Activated naive CD8-positive, alpha-beta T cell treated with anti-CD3 and anti-CD28 coated beads, Interleukin-2, amount 10 ng/mL, durations not matched to agents 7 days and 5 days (primary cell): Measurements from ENCODE around the gene DGKI. TPM values are rescaled to one million over a fixed set of nuclear protein-coding genes. Genes with fewer than 3 reads are reported as not detected.

ENCODE experiments used
- ATAC-seq: fragments of 150-1000 bp; cut with Tn5 transposase; one replicate; pipeline ENCODE4 v1.10.0; 2021; ENCODE audit warnings: low read depth, moderate library complexity
- POLR2A ChIA-PET: fragments of 350-600 bp; sonication (Branson Sonifier 250); formaldehyde crosslinking; loops from one replicate; lab custom pipeline; 2021; ENCODE audit warnings: antibody characterized with exemption; lab: Charles Lee
- DNase-seq: peaks from one replicate; pipeline ENCODE4 v3.0.0; 2021
- H3K27ac Mint-ChIP-seq: one replicate; pipeline ENCODE4 v1.8.0; 2022; ENCODE audit warnings: mild to moderate bottlenecking, mixed read lengths
- H3K27me3 Mint-ChIP-seq: one replicate; pipeline ENCODE4 v1.8.0; 2022; ENCODE audit warnings: mild to moderate bottlenecking, moderate library complexity, mixed read lengths
- H3K36me3 Mint-ChIP-seq: one replicate; pipeline ENCODE4 v1.8.0; 2021; ENCODE audit warnings: mild to moderate bottlenecking, mixed read lengths
- H3K4me1 Mint-ChIP-seq: one replicate; pipeline ENCODE4 v1.8.0; 2021; ENCODE audit warnings: mixed read lengths
- H3K4me3 Mint-ChIP-seq: one replicate; pipeline ENCODE4 v1.8.0; 2022; ENCODE audit warnings: mild to moderate bottlenecking, moderate library complexity, mixed read lengths
- H3K9me3 Mint-ChIP-seq: one replicate; pipeline ENCODE4 v1.8.0; 2021; ENCODE audit warnings: mixed read lengths
- total RNA-seq, 2 experiments: library from RNA; stranded (reverse); gene quantifications; one replicate each; pipeline ENCODE4 v1.2.3, GENCODE V29; 2021

DGKI gene
- total RNA-seq, 2 experiments from 2014 or later, result not detected

- ATAC-seq (no peak), DNase-seq (no peak)
- Mint-ChIP-seq H3K36me3 (no peaks in the 10 kb centered on the region), H3K27ac (no peak overlapping the region), H3K4me1 (no peaks in the 10 kb centered on the region), H3K27me3 (peaks cover 5% of the 10 kb centered on the region), H3K9me3 (no peaks in the 10 kb centered on the region), H3K4me3 (no peak overlapping the region)
- POLR2A ChIA-PET, result no interaction called here
Measured at GRCh38 chr7:137772748-137773147, 74.0 kb downstream of the DGKI start.

DNA sequence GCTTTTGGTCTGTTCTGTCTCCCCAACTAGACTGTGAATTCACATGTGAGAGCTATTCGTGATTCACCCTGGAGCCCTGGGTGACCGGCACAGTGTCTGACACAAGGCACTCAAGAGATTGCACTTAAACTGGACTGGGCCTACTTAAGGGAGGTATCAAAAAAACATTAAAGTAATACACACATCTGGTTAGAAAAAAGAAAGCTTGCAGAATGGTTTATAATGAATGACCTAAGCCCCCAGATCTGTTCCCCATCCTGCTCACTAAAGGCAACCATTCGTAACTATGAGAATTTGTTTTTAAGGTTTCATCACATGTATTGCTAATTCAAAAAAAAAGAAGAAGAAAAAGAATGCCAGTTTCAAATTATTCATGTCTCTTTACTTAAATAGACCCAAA is 74.5 kb downstream of the DGKI start:
- no peak overlapping the region for H3K4me3 Mint-ChIP-seq
- no peak overlapping the region for H3K27ac Mint-ChIP-seq

GRCh38 chr7:137771679-137772078 is 75.1 kb downstream of the DGKI start:
- Mint-ChIP-seq H3K4me1 (no peaks in the 10 kb centered on the region), H3K36me3 (no peaks in the 10 kb centered on the region), H3K9me3 (no peaks in the 10 kb centered on the region), H3K27me3 (peaks cover 9% of the 10 kb centered on the region), H3K27ac (no peak overlapping the region), H3K4me3 (no peak overlapping the region)
- POLR2A ChIA-PET, result no interaction called here
- DNase-seq (no peak), ATAC-seq (no peak)

More for the DNA sequence above, 74.5 kb downstream of the DGKI start:
- ATAC-seq, result no peak
- Mint-ChIP-seq H3K9me3 (no peaks in the 10 kb centered on the region), H3K4me1 (no peaks in the 10 kb centered on the region), H3K27me3 (peaks cover 6% of the 10 kb centered on the region), H3K36me3 (no peaks in the 10 kb centered on the region)
- DNase-seq, result no peak
- POLR2A ChIA-PET, result no interaction called here

- Mint-ChIP-seq H3K27ac (no peak overlapping the region), H3K36me3 (no peaks in the 10 kb centered on the region), H3K9me3 (no peaks in the 10 kb centered on the region), H3K27me3 (peaks cover 9% of the 10 kb centered on the region), H3K4me3 (no peak overlapping the region), H3K4me1 (no peaks in the 10 kb centered on the region)
- DNase-seq, result no peak
- POLR2A ChIA-PET, result no interaction called here
- ATAC-seq, result no peak
Measured at GRCh38 chr7:137771273-137771672, 75.5 kb downstream of the DGKI start.

- Mint-ChIP-seq H3K36me3 (no peaks in the 10 kb centered on the region), H3K9me3 (no peaks in the 10 kb centered on the region), H3K27ac (no peak overlapping the region), H3K4me1 (no peaks in the 10 kb centered on the region), H3K27me3 (peaks cover 9% of the 10 kb centered on the region), H3K4me3 (no peak overlapping the region)
- no peak for DNase-seq
- POLR2A ChIA-PET, result no interaction called here
- no peak for ATAC-seq
Measured at GRCh38 chr7:137768366-137768765, 78.4 kb downstream of the DGKI start.

- ATAC-seq (no peak), DNase-seq (no peak)
- Mint-ChIP-seq H3K4me1 (no peaks in the 10 kb centered on the region), H3K27me3 (peaks cover 6% of the 10 kb centered on the region), H3K27ac (no peak overlapping the region), H3K9me3 (no peaks in the 10 kb centered on the region), H3K36me3 (no peaks in the 10 kb centered on the region), H3K4me3 (no peak overlapping the region)
- POLR2A ChIA-PET, result no interaction called here
Measured at GRCh38 chr7:137762334-137762733, 84.4 kb downstream of the DGKI start.

- Mint-ChIP-seq H3K9me3 (no peaks in the 10 kb centered on the region), H3K27me3 (peaks cover 6% of the 10 kb centered on the region), H3K4me3 (no peak overlapping the region), H3K4me1 (no peaks in the 10 kb centered on the region), H3K36me3 (no peaks in the 10 kb centered on the region), H3K27ac (no peak overlapping the region)
- POLR2A ChIA-PET, result no interaction called here
- DNase-seq, result no peak
- no peak for ATAC-seq
Measured at GRCh38 chr7:137760111-137760510, 86.7 kb downstream of the DGKI start.

- Mint-ChIP-seq H3K27me3 (peaks cover 6% of the 10 kb centered on the region), H3K36me3 (no peaks in the 10 kb centered on the region), H3K9me3 (no peaks in the 10 kb centered on the region), H3K4me3 (no peak overlapping the region), H3K27ac (no peak overlapping the region), H3K4me1 (no peaks in the 10 kb centered on the region)
- ATAC-seq (no peak), DNase-seq (no peak)
- POLR2A ChIA-PET, result no interaction called here
Measured at GRCh38 chr7:137757146-137757925, 89.4 kb downstream of the DGKI start.

GRCh38 chr7:137755846-137756651 is 90.7 kb downstream of the DGKI start:
- Mint-ChIP-seq H3K4me1 (no peaks in the 10 kb centered on the region), H3K36me3 (no peaks in the 10 kb centered on the region), H3K27ac (no peak overlapping the region), H3K27me3 (peaks cover 6% of the 10 kb centered on the region), H3K9me3 (no peaks in the 10 kb centered on the region), H3K4me3 (no peak overlapping the region)
- POLR2A ChIA-PET, result no interaction called here
- ATAC-seq (no peak), DNase-seq (no peak)

- no peak for DNase-seq
- Mint-ChIP-seq H3K27ac (no peak overlapping the region), H3K27me3 (peaks cover 6% of the 10 kb centered on the region), H3K9me3 (no peaks in the 10 kb centered on the region), H3K4me1 (no peaks in the 10 kb centered on the region), H3K4me3 (no peak overlapping the region), H3K36me3 (no peaks in the 10 kb centered on the region)
- POLR2A ChIA-PET, result no interaction called here
- no peak for ATAC-seq
Measured at GRCh38 chr7:137755427-137755826, 91.3 kb downstream of the DGKI start.

DNA sequence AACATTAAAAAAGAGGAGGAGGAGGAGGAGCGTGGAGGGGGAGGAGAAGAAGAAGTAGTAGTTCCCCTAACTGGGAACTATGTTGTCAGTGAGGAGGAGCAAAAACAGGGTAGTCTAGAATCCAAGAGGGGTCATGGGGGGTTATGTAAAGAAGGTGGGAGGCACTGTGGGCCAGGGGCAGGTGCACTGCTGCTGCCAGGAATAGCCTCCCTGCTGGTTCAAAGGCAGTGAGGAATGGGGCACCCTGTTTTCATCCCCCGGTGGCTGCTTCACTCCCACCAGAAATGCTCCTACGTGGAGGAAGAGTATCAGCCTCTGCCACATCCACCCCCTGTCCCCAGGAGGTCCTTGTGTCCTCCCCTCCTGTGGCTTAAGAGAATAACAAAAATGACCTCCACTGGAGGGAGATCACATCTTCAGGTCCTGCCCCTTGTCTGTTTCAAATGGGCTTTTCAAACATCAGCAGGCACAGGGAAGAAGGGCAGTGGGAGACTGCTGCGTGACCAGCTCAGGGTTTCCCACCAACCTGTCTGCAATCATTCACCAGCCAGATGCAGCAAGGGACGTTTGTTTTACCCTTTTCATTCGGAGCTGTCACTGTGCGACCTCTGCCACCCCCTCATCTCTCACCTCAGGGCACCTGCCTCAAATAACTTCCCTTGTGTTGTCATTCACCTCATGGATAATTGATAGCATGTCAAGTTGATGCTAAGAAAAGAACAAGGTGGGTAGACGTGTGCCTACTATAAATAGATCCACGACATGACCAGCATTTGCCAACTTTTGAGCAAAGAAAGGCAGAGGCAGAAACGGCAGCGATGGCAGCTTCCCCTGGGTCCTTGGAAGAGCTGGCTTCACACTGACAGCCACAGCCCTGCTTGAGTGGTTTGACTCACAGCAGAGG is 92.6 kb downstream of the DGKI start:
- no peaks in the 10 kb centered on the region for H3K36me3 Mint-ChIP-seq
- ATAC-seq (no peak), DNase-seq (no peak)
- POLR2A ChIA-PET, result no interaction called here
- H3K4me1 Mint-ChIP-seq, result no peaks in the 10 kb centered on the region
- H3K4me3 Mint-ChIP-seq, result no peak overlapping the region
- no peak overlapping the region for H3K27ac Mint-ChIP-seq
- H3K9me3 Mint-ChIP-seq, result no peaks in the 10 kb centered on the region
- H3K27me3 Mint-ChIP-seq, result peaks cover 8% of the 10 kb centered on the region

GRCh38 chr7:137753575-137753947 is 93.2 kb downstream of the DGKI start:
- no peaks in the 10 kb centered on the region for H3K9me3 Mint-ChIP-seq
- POLR2A ChIA-PET, result no interaction called here
- DNase-seq (no peak), ATAC-seq (no peak)
- no peak overlapping the region for H3K27ac Mint-ChIP-seq
- no peak overlapping the region for H3K4me3 Mint-ChIP-seq
- H3K27me3 Mint-ChIP-seq, result peaks cover 10% of the 10 kb centered on the region
- no peaks in the 10 kb centered on the region for H3K36me3 Mint-ChIP-seq
- no peaks in the 10 kb centered on the region for H3K4me1 Mint-ChIP-seq

DNA sequence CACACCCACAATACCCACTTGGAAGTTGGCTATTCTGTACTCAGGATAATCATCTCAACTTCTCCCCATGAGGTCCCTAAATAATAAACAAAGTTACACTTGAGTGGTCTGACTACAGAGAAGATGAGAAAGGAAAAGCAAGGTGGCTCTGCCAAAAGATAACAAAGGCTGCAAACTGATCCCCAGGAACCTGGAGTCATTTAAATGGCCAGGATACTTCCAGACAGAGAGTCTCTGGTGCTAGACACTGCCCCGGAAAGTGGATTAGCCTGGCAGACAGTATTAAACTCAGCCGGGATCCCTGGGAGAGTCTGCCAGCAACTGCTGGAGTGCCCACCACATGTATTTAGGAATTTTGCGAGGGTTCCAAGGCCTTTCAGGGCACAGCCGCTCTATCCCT is 93.7 kb downstream of the DGKI start:
- Mint-ChIP-seq H3K36me3 (no peaks in the 10 kb centered on the region), H3K4me1 (no peaks in the 10 kb centered on the region), H3K27me3 (peaks cover 10% of the 10 kb centered on the region), H3K9me3 (no peaks in the 10 kb centered on the region), H3K4me3 (no peak overlapping the region), H3K27ac (no peak overlapping the region)
- DNase-seq (no peak), ATAC-seq (no peak)
- POLR2A ChIA-PET, result no interaction called here
